Liver (tissue), 9 donors: Measurements from ENCODE around the gene FAM151B. TPM values are rescaled to one million over a fixed set of nuclear protein-coding genes. Genes with fewer than 3 reads are reported as not detected.

Experiments used
- DNase-seq: peaks from one replicate; pipeline ENCODE4 v3.0.0-alpha.2; 2017; ENCODE audit warnings: low spot score
- H3K27ac ChIP-seq, 2 donors: one replicate each; pipeline ENCODE4 v1.7.0; 2013; ENCODE audit warnings: inconsistent platforms in 2 of 2, low read length in 2 of 2, control low read depth in 1 of 2, low read depth in 1 of 2, mild to moderate bottlenecking in 1 of 2
- H3K27me3 ChIP-seq, 4 donors: one replicate each; pipeline versions ENCODE4 v1.6.1 to v1.7.0; 2013; ENCODE audit warnings: low read length in 3 of 4, inconsistent platforms in 1 of 4, mild to moderate bottlenecking in 1 of 4, moderate library complexity in 1 of 4; ENCODE audit not compliant: control insufficient read depth in 4 of 4, insufficient read depth in 4 of 4
- H3K36me3 ChIP-seq, 4 donors: one replicate each; pipeline versions ENCODE4 v1.6.1 to v1.7.0; 2013; ENCODE audit warnings: low read length in 3 of 4, mild to moderate bottlenecking in 3 of 4, low read depth in 1 of 4, moderate library complexity in 1 of 4; ENCODE audit not compliant: control insufficient read depth in 4 of 4, insufficient read depth in 3 of 4
- H3K4me1 ChIP-seq, 4 donors: one replicate each; pipeline versions ENCODE4 v1.6.1 to v1.7.0; 2013; ENCODE audit warnings: low read length in 3 of 4, mild to moderate bottlenecking in 3 of 4, moderate library complexity in 1 of 4; ENCODE audit not compliant: control insufficient read depth in 4 of 4, insufficient read depth in 4 of 4
- H3K4me3 ChIP-seq, 3 donors: one replicate each; pipeline versions ENCODE4 v1.6.1 to v1.7.0; 2013; ENCODE audit warnings: low read length in 3 of 3, control low read depth in 1 of 3, low read depth in 1 of 3, mild to moderate bottlenecking in 1 of 3
- H3K9ac ChIP-seq, 2 donors: one replicate each; pipeline ENCODE4 v1.7.0; 2013; ENCODE audit warnings: low read length in 2 of 2, mild to moderate bottlenecking in 2 of 2, moderate library complexity in 2 of 2, control low read depth in 1 of 2, low read depth in 1 of 2
- H3K9me3 ChIP-seq, 4 donors: one replicate each; pipeline versions ENCODE4 v1.6.1 to v1.7.0; 2013; ENCODE audit warnings: low read length in 3 of 4; ENCODE audit not compliant: control insufficient read depth in 4 of 4
- ATF3 ChIP-seq: IDR thresholded peaks from 2 replicates; pipeline ENCODE4 v1.6.1; 2016; ENCODE audit warnings: antibody characterized with exemption
- EGR1 ChIP-seq, 2 donors: IDR thresholded peaks; 2 replicates each; pipeline ENCODE4 v1.6.1; 2016 to 2018; ENCODE audit warnings: antibody characterized with exemption in 2 of 2, low read depth in 2 of 2
- FOXA1 ChIP-seq: IDR thresholded peaks from 2 replicates; pipeline ENCODE4 v1.6.1; 2016; ENCODE audit warnings: antibody characterized with exemption
- GABPA ChIP-seq, 2 donors: IDR thresholded peaks in 1 of 2; conservative IDR thresholded peaks in 1 of 2; 2 replicates each; pipeline ENCODE4 v1.6.1; 2016; ENCODE audit warnings: antibody characterized with exemption in 2 of 2, mild to moderate bottlenecking in 1 of 2, moderate library complexity in 1 of 2
- HNF4A ChIP-seq, 2 donors: conservative IDR thresholded peaks; 2 replicates each; pipeline ENCODE4 v1.6.1; 2016; ENCODE audit warnings: antibody characterized with exemption in 2 of 2, mild to moderate bottlenecking in 2 of 2
- HNF4G ChIP-seq: IDR thresholded peaks from 2 replicates; pipeline ENCODE4 v1.6.1; 2016; ENCODE audit warnings: antibody characterized with exemption
- JUND ChIP-seq, 2 donors: IDR thresholded peaks; 2 replicates each; pipeline ENCODE4 v1.6.1; 2016; ENCODE audit warnings: antibody characterized with exemption in 2 of 2
- MAX ChIP-seq: IDR thresholded peaks from 2 replicates; pipeline ENCODE4 v1.6.1; 2016; ENCODE audit warnings: antibody characterized with exemption
- RAD21 ChIP-seq, 2 donors: IDR thresholded peaks; 2 replicates each; pipeline ENCODE4 v1.6.1; 2016; ENCODE audit warnings: antibody characterized with exemption in 2 of 2, mild to moderate bottlenecking in 2 of 2
- REST ChIP-seq: IDR thresholded peaks from 2 replicates; pipeline ENCODE4 v1.6.1; 2016; ENCODE audit warnings: antibody characterized with exemption, mild to moderate bottlenecking
- RXRA ChIP-seq, 2 donors: IDR thresholded peaks; 2 replicates each; pipeline ENCODE4 v1.6.1; 2017 to 2018; ENCODE audit warnings: antibody characterized with exemption in 2 of 2, mild to moderate bottlenecking in 1 of 2
- SP1 ChIP-seq: IDR thresholded peaks from 2 replicates; pipeline ENCODE4 v1.6.1; 2018; ENCODE audit warnings: antibody characterized with exemption, mild to moderate bottlenecking
- TAF1 ChIP-seq: conservative IDR thresholded peaks from 2 replicates; pipeline ENCODE4 v1.6.1; 2016; ENCODE audit warnings: antibody characterized with exemption, mild to moderate bottlenecking
- YY1 ChIP-seq: IDR thresholded peaks from 2 replicates; pipeline ENCODE4 v1.6.1; 2016; ENCODE audit warnings: antibody characterized with exemption, mild to moderate bottlenecking
- WGBS: extraction: QIAGEN DNeasy Blood & Tissue Kit; methylation state at CpG from one replicate; pipeline ENCODE4 v1.1.7; 2013; 5-methylcytosine and 5-hydroxymethylcytosine counted together
- polyA plus RNA-seq, 2 donors: library from polyadenylated mRNA; stranded (reverse) in 1 of 2; unstranded in 1 of 2; fragments of 200-250 nt in 1 of 2; fragments of >200 nt in 1 of 2; fragmentation: Nextera tagmentation in 1 of 2; extraction: Ambion mirVana in 1 of 2; gene quantifications; one replicate each; pipeline versions ENCODE4 v1.2.1 to v1.2.3, GENCODE V29; 2013 to 2015
- total RNA-seq, 2 donors: library from RNA; depleted of rRNA; stranded (reverse); fragments of >200 nt; gene quantifications; one replicate each; pipeline ENCODE4 v1.2.3, GENCODE V29; 2014
- donor health status: healthy.
- donor health status: healthy.
- donor health status: healthy.
- donor health status: healthy.
- donor health status: healthy.

Gene FAM151B
- total and polyA plus RNA-seq, 4 donors, result 0.43 to 3.0 (median 1.3) TPM

GRCh38 chr5:80509362-80509761, 21.5 kb downstream of the FAM151B start:
- whole genome bisulfite sequencing, result 95% methylated on average over 4 of the region's 4 CpGs

DNA sequence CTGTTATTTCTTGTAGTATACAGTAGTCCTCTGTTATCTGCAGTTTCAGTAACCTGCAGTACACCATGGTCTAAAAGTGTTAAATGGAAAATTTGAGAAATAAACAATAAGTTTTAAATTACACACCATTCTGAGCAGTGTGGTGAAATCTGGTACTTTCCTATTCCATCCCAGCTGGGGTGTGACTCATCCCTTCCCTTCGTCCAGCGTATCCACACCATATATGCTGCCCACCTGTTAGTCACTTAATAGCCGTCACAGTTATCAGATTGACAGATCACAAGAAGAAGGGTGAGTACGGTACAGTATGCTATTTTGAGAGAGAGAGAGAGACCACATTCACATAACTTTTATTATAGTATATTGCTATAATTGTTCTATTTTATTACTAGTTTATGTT, 28.9 kb downstream of the FAM151B start:
- H3K9me3 ChIP-seq, result no peaks in the 10 kb centered on the region
- TF ChIP-seq SP1 (no peak), REST (no peak), HNF4G (no peak), TAF1 (no peak)
- H3K27me3 ChIP-seq, result no peaks in the 10 kb centered on the region
- H3K27ac ChIP-seq, result no peak overlapping the region
- no peaks in the 10 kb centered on the region for H3K4me1 ChIP-seq
- 94% methylated on average over 4 of the region's 4 CpGs for WGBS
- no peak for DNase-seq
- no peak overlapping the region for H3K4me3 ChIP-seq
- peaks cover 0 to 2% (median 0%) of the 10 kb centered on the region in 4 donors for H3K36me3 ChIP-seq
- no peak overlapping the region for H3K9ac ChIP-seq

More at GRCh38 chr5:80509362-80509761, 21.5 kb downstream of the FAM151B start:
- H3K27me3 ChIP-seq, result no peaks in the 10 kb centered on the region
- no peak overlapping the region for H3K9ac ChIP-seq
- no peaks in the 10 kb centered on the region for H3K9me3 ChIP-seq
- H3K4me3 ChIP-seq, result no peak overlapping the region
- no peak overlapping the region for H3K27ac ChIP-seq
- no peaks in the 10 kb centered on the region for H3K4me1 ChIP-seq
- TF ChIP-seq SP1 (no peak), REST (no peak), YY1 (no peak), TAF1 (no peak)
- no peaks in the 10 kb centered on the region for H3K36me3 ChIP-seq
- no peak for DNase-seq

DNA sequence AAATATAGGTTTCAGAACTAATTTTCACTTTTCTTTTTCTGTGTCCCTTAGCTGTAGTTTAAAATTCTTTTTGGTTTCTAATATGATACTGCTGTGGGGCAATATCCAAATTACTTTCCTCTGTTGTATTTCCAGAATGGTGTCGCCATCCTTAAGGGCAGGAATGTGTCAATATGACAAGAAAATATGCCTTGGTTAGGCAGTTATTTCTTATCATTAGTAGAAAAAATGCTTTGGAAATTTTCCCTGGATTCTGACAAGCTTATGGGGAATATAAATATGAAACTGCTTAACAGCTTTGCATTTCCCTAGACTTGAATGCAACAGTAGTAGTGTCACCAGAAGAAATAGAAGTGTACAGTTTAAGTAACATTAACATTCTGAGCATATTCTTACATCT, 52.8 kb downstream of the FAM151B start:
- no peak overlapping the region for H3K9ac ChIP-seq
- H3K36me3 ChIP-seq, result no peaks in the 10 kb centered on the region
- no peak overlapping the region for H3K4me3 ChIP-seq
- H3K4me1 ChIP-seq, result no peaks in the 10 kb centered on the region
- DNase-seq, result no peak
- H3K27ac ChIP-seq, result no peak overlapping the region
- no peaks in the 10 kb centered on the region for H3K9me3 ChIP-seq
- TF ChIP-seq HNF4G (no peak), SP1 (no peak)
- WGBS, result 93% methylated on average over 1 of the region's 1 CpG
- H3K27me3 ChIP-seq, result no peaks in the 10 kb centered on the region

DNA sequence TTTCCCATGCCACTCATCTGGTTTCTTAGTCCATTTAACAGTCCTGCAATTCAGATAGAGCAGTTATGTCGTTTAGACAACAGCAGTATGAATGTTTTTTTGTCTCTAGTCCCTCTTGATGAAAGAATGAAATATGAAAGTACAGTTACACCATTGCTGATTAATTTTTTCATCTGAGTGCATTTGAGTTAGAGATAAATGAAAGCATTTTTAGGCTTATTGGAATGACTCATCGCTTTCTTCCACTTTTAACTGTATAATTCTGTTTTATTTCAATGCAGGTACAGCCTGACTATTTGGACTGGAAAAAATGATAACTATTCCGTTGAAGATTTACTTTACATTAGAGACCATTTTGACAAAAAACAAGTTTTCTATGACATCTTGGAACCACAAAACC, 53.5 kb downstream of the FAM151B start:
- no peak overlapping the region for H3K4me3 ChIP-seq
- no peaks in the 10 kb centered on the region for H3K36me3 ChIP-seq
- no peak for DNase-seq
- H3K9ac ChIP-seq, result no peak overlapping the region
- no peaks in the 10 kb centered on the region for H3K9me3 ChIP-seq
- no peak overlapping the region for H3K27ac ChIP-seq
- 77% methylated on average over 3 of the region's 3 CpGs for WGBS
- no peaks in the 10 kb centered on the region for H3K27me3 ChIP-seq
- H3K4me1 ChIP-seq, result no peaks in the 10 kb centered on the region
- TF ChIP-seq MAX, result no peak
- no peak for TF ChIP-seq GABPA (IDR thresholded peaks at IDR 0.05 in 1 of 2, conservative IDR thresholded peaks at IDR 0.05 in 1 of 2)
- no peak for TF ChIP-seq JUND (IDR thresholded peaks at IDR 0.05)
- no peak for TF ChIP-seq RAD21 (IDR thresholded peaks at IDR 0.05)
- TF ChIP-seq YY1, result no peak
- no peak for TF ChIP-seq ATF3
- TF ChIP-seq FOXA1, result no peak
- no peak for TF ChIP-seq EGR1 (IDR thresholded peaks at IDR 0.05; ENCODE audit: low read depth in 2 of 2)
- TF ChIP-seq HNF4A (conservative IDR thresholded peaks at IDR 0.05), result no peak
- TF ChIP-seq RXRA (IDR thresholded peaks at IDR 0.05), result no peak
